ENCODE measurements around the gene CRACDL. TPM values are rescaled to one million over a fixed set of nuclear protein-coding genes. Genes with fewer than 3 reads are reported as not detected.

Gene CRACDL
- total RNA-seq, 1 experiment from 2014 or later, result not detected

DNA sequence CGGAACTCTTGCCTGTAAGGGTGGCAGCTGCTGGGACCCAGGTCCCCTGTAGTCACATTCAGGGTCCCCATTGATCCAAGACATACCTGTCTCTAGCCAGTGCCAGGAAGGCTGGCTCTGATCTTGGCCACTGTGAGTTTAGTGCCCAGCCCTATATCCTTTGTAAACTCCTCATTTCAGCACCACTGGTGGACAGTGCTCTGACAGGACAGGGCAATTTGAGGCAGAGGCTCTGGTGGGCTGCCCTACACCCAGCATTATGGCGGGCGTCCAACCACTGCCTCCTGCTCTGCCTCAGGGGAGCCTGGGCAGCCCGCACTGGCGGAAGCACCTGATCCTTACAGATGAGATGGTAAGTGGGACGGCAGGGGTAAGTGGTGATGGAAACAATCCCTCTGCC, 149.8 kb downstream of the CRACDL start:
- Histone ChIP-seq H3K27me3 (ENCODE audit: low read length) (no peaks in the 10 kb centered on the region), H3F3A (ENCODE audit: low read length, unreplicated experiment) (no peaks in the 10 kb centered on the region), H3K9me3 (ENCODE audit: low read length) (no peaks in the 10 kb centered on the region), H4K20me1 (ENCODE audit: low read length) (no peaks in the 10 kb centered on the region), H3K36me3 (ENCODE audit: low read depth, low read length) (no peaks in the 10 kb centered on the region), H3K27ac (ENCODE audit: low read length) (no peak overlapping the region), H3K4me1 (ENCODE audit: insufficient read depth, low read length) (no peaks in the 10 kb centered on the region), H3K9me2 (replicated peaks; ENCODE audit: low read length) (no peaks in the 10 kb centered on the region), H3K79me2 (ENCODE audit: low read length) (no peaks in the 10 kb centered on the region), H3K9ac (ENCODE audit: low read length) (no peak overlapping the region), H2AFZ (ENCODE audit: low read length) (no peak overlapping the region), H3K4me2 (ENCODE audit: low read length) (no peak overlapping the region), H3K4me3 (ENCODE audit: low read length) (no peak overlapping the region)
- ChIA-PET CTCF (no interaction called here), POLR2A (ENCODE audit: unreplicated experiment) (no interaction called here)
- no peak for ATAC-seq
- BruUV-seq (replicated peaks), result no TSS peak
- TF ChIP-seq EZH2phosphoT487 (IDR thresholded peaks at IDR 0.05; ENCODE audit: borderline replicate concordance, low read length), result no peak
- no peak for TF ChIP-seq EZH2 (IDR thresholded peaks at IDR 0.05; ENCODE audit: low read length, unreplicated experiment)
- TF ChIP-seq, protein P1, sequence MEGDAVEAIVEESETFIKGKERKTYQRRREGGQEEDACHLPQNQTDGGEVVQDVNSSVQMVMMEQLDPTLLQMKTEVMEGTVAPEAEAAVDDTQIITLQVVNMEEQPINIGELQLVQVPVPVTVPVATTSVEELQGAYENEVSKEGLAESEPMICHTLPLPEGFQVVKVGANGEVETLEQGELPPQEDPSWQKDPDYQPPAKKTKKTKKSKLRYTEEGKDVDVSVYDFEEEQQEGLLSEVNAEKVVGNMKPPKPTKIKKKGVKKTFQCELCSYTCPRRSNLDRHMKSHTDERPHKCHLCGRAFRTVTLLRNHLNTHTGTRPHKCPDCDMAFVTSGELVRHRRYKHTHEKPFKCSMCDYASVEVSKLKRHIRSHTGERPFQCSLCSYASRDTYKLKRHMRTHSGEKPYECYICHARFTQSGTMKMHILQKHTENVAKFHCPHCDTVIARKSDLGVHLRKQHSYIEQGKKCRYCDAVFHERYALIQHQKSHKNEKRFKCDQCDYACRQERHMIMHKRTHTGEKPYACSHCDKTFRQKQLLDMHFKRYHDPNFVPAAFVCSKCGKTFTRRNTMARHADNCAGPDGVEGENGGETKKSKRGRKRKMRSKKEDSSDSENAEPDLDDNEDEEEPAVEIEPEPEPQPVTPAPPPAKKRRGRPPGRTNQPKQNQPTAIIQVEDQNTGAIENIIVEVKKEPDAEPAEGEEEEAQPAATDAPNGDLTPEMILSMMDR (conservative IDR thresholded peaks at IDR 0.05; ENCODE audit: low read depth, low read length), result no peak
- intact Hi-C loops (cut with micrococcal nuclease), result no loop called here
- DNase-seq, result no peak

DNA sequence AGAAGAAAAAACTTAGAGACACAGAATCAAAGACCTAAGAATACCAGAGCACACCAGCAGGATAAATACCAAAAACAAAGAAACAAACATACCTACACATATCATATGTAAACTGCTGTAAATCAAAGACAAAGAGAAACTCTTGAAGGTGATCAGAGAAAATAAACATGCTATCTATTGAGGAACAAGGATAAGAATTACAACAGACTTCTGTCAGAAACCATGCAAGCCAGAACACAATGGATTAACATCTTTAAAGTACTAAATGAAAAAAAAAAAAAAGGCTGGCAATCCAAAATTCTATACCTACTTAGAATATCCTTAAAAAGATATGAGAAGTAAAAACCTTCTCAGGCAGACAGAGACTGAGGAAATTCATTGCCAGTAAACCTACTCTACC, 153.5 kb downstream of the CRACDL start:
- H2AFZ ChIP-seq (ENCODE audit: low read length), result no peak overlapping the region
- TF ChIP-seq, protein P1 (conservative IDR thresholded peaks at IDR 0.05; ENCODE audit: low read depth, low read length), result no peak
- TF ChIP-seq EZH2 (IDR thresholded peaks at IDR 0.05; ENCODE audit: low read length, unreplicated experiment) (no peak), EZH2phosphoT487 (IDR thresholded peaks at IDR 0.05; ENCODE audit: borderline replicate concordance, low read length) (no peak)
- no peaks in the 10 kb centered on the region for H3K36me3 ChIP-seq (ENCODE audit: low read depth, low read length)
- no peaks in the 10 kb centered on the region for H3K79me2 ChIP-seq (ENCODE audit: low read length)
- H3K9me3 ChIP-seq (ENCODE audit: low read length), result no peaks in the 10 kb centered on the region
- H4K20me1 ChIP-seq (ENCODE audit: low read length), result no peaks in the 10 kb centered on the region
- CTCF ChIA-PET, result no interaction called here
- peaks cover 3% of the 10 kb centered on the region; the same call in 1 of the 2 replicates for H3K4me1 ChIP-seq (ENCODE audit: insufficient read depth, low read length)
- ATAC-seq, result no peak
- no peak for DNase-seq
- no peak overlapping the region for H3K9ac ChIP-seq (ENCODE audit: low read length)
- no peaks in the 10 kb centered on the region for H3K9me2 ChIP-seq (replicated peaks; ENCODE audit: low read length)
- H3K4me3 ChIP-seq (ENCODE audit: low read length), result no peak overlapping the region
- H3F3A ChIP-seq (ENCODE audit: low read length, unreplicated experiment), result no peaks in the 10 kb centered on the region
- intact Hi-C loops (cut with micrococcal nuclease), result no loop called here
- H3K27ac ChIP-seq (ENCODE audit: low read length), result no peak overlapping the region
- POLR2A ChIA-PET (ENCODE audit: unreplicated experiment), result no interaction called here
- no peak overlapping the region for H3K4me2 ChIP-seq (ENCODE audit: low read length)
- BruUV-seq (replicated peaks), result no TSS peak
- H3K27me3 ChIP-seq (ENCODE audit: low read length), result no peaks in the 10 kb centered on the region

DNA sequence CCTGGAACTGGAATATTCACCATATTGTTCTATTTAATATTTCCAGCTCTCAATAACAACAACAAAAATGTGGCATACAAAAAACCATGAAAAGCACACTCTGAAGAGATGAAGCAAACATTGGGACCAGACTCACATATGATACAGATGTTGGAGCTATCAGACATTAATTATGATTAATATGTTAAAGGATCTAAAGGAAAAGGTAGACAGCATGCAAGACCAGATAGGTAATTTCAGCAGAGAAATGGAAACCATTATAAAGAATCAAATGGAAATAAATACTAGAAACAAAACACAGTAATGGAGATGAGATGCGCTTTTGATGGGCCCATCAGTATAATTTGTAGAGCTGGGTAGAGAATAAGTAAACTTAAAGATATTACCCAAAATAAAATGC, 154.2 kb downstream of the CRACDL start:
- intact Hi-C loops (cut with micrococcal nuclease), result no loop called here
- H3K9me2 ChIP-seq (replicated peaks; ENCODE audit: low read length), result no peaks in the 10 kb centered on the region
- DNase-seq (no peak), ATAC-seq (no peak)
- no peaks in the 10 kb centered on the region for H3K27me3 ChIP-seq (ENCODE audit: low read length)
- H3K4me3 ChIP-seq (ENCODE audit: low read length), result no peak overlapping the region
- no peak overlapping the region for H3K9ac ChIP-seq (ENCODE audit: low read length)
- BruUV-seq (replicated peaks), result no TSS peak
- H3K9me3 ChIP-seq (ENCODE audit: low read length), result no peaks in the 10 kb centered on the region
- TF ChIP-seq EZH2phosphoT487 (IDR thresholded peaks at IDR 0.05; ENCODE audit: borderline replicate concordance, low read length) (no peak), EZH2 (IDR thresholded peaks at IDR 0.05; ENCODE audit: low read length, unreplicated experiment) (no peak)
- TF ChIP-seq, protein P1 (conservative IDR thresholded peaks at IDR 0.05; ENCODE audit: low read depth, low read length), result no peak
- no peaks in the 10 kb centered on the region for H3K79me2 ChIP-seq (ENCODE audit: low read length)
- H2AFZ ChIP-seq (ENCODE audit: low read length), result no peak overlapping the region
- POLR2A ChIA-PET (ENCODE audit: unreplicated experiment), result no interaction called here
- no peaks in the 10 kb centered on the region for H3F3A ChIP-seq (ENCODE audit: low read length, unreplicated experiment)
- CTCF ChIA-PET, result interaction anchor here (0.6 kb wide), 1 partner anchor 51 kb away, joined by 3 read pairs; the partner anchor contains the start of gene MGAT4A
- H4K20me1 ChIP-seq (ENCODE audit: low read length), result no peaks in the 10 kb centered on the region
- peaks cover 3% of the 10 kb centered on the region; the same call in 1 of the 2 replicates for H3K4me1 ChIP-seq (ENCODE audit: insufficient read depth, low read length)
- no peaks in the 10 kb centered on the region for H3K36me3 ChIP-seq (ENCODE audit: low read depth, low read length)
- no peak overlapping the region for H3K4me2 ChIP-seq (ENCODE audit: low read length)
- no peak overlapping the region for H3K27ac ChIP-seq (ENCODE audit: low read length)

Measured in PC-3 (cell line).